H9 (cell line): ENCODE results near the gene STK11IP. TPM values are rescaled to one million over a fixed set of nuclear protein-coding genes. Genes with fewer than 3 reads are reported as not detected.

Experiments
- DNase-seq: peaks from one replicate; pipeline ENCODE4 v3.0.0-alpha.2; 2017
- H2AFZ ChIP-seq: one replicate; pipeline ENCODE4 v1.6.1; 2013; ENCODE audit warnings: mild to moderate bottlenecking, low read length, control low read depth, moderate library complexity
- H2AK5ac ChIP-seq: 2 replicates; pipeline ENCODE4 v1.6.1; 2013; ENCODE audit warnings: low read length, control low read depth, mixed read lengths; ENCODE audit not compliant: insufficient read length
- H2BK120ac ChIP-seq: one replicate; pipeline ENCODE4 v1.6.1; 2013; ENCODE audit warnings: low read depth, mild to moderate bottlenecking, low read length, control low read depth, inconsistent platforms; ENCODE audit not compliant: poor library complexity, severe bottlenecking
- H2BK12ac ChIP-seq: 2 replicates; pipeline ENCODE4 v1.6.1; 2013; ENCODE audit warnings: low read length, control low read depth, mixed read lengths, low read depth; ENCODE audit not compliant: insufficient read length
- H2BK15ac ChIP-seq: 2 replicates; pipeline ENCODE4 v1.6.1; 2013; ENCODE audit warnings: low read depth, low read length, control low read depth
- H2BK20ac ChIP-seq: one replicate; pipeline ENCODE4 v1.6.1; 2013; ENCODE audit warnings: low read depth, mild to moderate bottlenecking, low read length, control low read depth, inconsistent platforms; ENCODE audit not compliant: poor library complexity, severe bottlenecking
- H2BK5ac ChIP-seq: 2 replicates; pipeline ENCODE4 v1.6.1; 2013; ENCODE audit warnings: low read length, control low read depth, mixed read lengths; ENCODE audit not compliant: insufficient read length
- H3K14ac ChIP-seq: 2 replicates; pipeline ENCODE4 v1.6.1; 2013; ENCODE audit warnings: low read length, control low read depth; ENCODE audit not compliant: insufficient read depth
- H3K18ac ChIP-seq: 2 replicates; pipeline ENCODE4 v1.6.1; 2013; ENCODE audit warnings: low read depth, mild to moderate bottlenecking, mixed read lengths, low read length, control low read depth; ENCODE audit not compliant: insufficient read length
- H3K23ac ChIP-seq: 2 replicates; pipeline ENCODE4 v1.6.1; 2013; ENCODE audit warnings: low read length, control low read depth, mixed read lengths, low read depth; ENCODE audit not compliant: insufficient read length
- H3K23me2 ChIP-seq: 2 replicates; pipeline ENCODE4 v1.6.1; 2013; ENCODE audit warnings: low read depth, mild to moderate bottlenecking, mixed read lengths, low read length, control low read depth; ENCODE audit not compliant: insufficient read length, poor library complexity, severe bottlenecking
- H3K27ac ChIP-seq: 2 replicates; pipeline ENCODE4 v1.5.1; 2013; ENCODE audit warnings: low read length, control low read depth, mixed read lengths, low read depth; ENCODE audit not compliant: insufficient read length
- H3K27me3 ChIP-seq: 2 replicates; pipeline ENCODE4 v1.6.1; 2013; ENCODE audit warnings: low read length, control low read depth, inconsistent platforms; ENCODE audit not compliant: insufficient read depth
- H3K4ac ChIP-seq: 2 replicates; pipeline ENCODE4 v1.6.1; 2013; ENCODE audit warnings: low read depth, mild to moderate bottlenecking, control low read depth, inconsistent platforms, low read length, moderate library complexity
- H3K4me1 ChIP-seq: 2 replicates; pipeline ENCODE4 v1.6.1; 2013; ENCODE audit warnings: low read length, control low read depth, inconsistent platforms; ENCODE audit not compliant: insufficient read depth
- H3K4me2 ChIP-seq: 2 replicates; pipeline ENCODE4 v1.6.1; 2013; ENCODE audit warnings: low read length, control low read depth, mixed read lengths; ENCODE audit not compliant: insufficient read length, insufficient read depth
- H3K56ac ChIP-seq: 2 replicates; pipeline ENCODE4 v1.6.1; 2013; ENCODE audit warnings: low read depth, mild to moderate bottlenecking, mixed read lengths, low read length, control low read depth; ENCODE audit not compliant: insufficient read length
- H3K79me1 ChIP-seq: 2 replicates; pipeline ENCODE4 v1.6.1; 2013; ENCODE audit warnings: low read depth, mild to moderate bottlenecking, moderate library complexity, low read length, control low read depth, inconsistent platforms; ENCODE audit not compliant: insufficient read depth, poor library complexity, severe bottlenecking
- H3K79me2 ChIP-seq: 2 replicates; pipeline ENCODE4 v1.6.1; 2013; ENCODE audit warnings: low read length, control low read depth, inconsistent platforms; ENCODE audit not compliant: insufficient read depth
- H3K9ac ChIP-seq: 2 replicates; pipeline ENCODE4 v1.6.1; 2013; ENCODE audit warnings: low read length, control low read depth, mixed read lengths; ENCODE audit not compliant: insufficient read length; ENCODE audit errors: extremely low read depth
- H3K9me3 ChIP-seq: one replicate; pipeline ENCODE4 v1.6.1; 2013; ENCODE audit warnings: low read depth, low read length, inconsistent platforms; ENCODE audit not compliant: control insufficient read depth
- H3T11ph ChIP-seq: one replicate; pipeline ENCODE4 v1.6.1; 2013; ENCODE audit warnings: mild to moderate bottlenecking, low read length, control low read depth, inconsistent platforms
- H4K20me1 ChIP-seq: one replicate; pipeline ENCODE4 v1.6.1; 2013; ENCODE audit not compliant: control insufficient read depth, insufficient read length, insufficient read depth
- H4K5ac ChIP-seq: 2 replicates; pipeline ENCODE4 v1.6.1; 2013; ENCODE audit warnings: low read depth, mild to moderate bottlenecking, mixed read lengths, low read length, control low read depth; ENCODE audit not compliant: insufficient read length
- H4K8ac ChIP-seq: replicated peaks from 2 replicates; pipeline ENCODE4 v1.6.1; 2013; ENCODE audit warnings: low read length, control low read depth, mixed read lengths, low read depth; ENCODE audit not compliant: insufficient read length
- H4K91ac ChIP-seq: 2 replicates; pipeline ENCODE4 v1.6.1; 2013; ENCODE audit warnings: low read depth, mild to moderate bottlenecking, moderate library complexity, mixed read lengths, low read length, control low read depth; ENCODE audit not compliant: insufficient read length
- H3K27ac Mint-ChIP-seq, 3 experiments: 2 replicates in 2 of 3; 3 replicates in 1 of 3; pipeline ENCODE4 v1.8.0; 2020 to 2021; ENCODE audit warnings: mixed read lengths in 3 of 3, mild to moderate bottlenecking in 1 of 3, moderate library complexity in 1 of 3
- H3K27me3 Mint-ChIP-seq: 2 replicates; pipeline ENCODE4 v1.8.0; 2021; ENCODE audit warnings: low read depth, mild to moderate bottlenecking, moderate library complexity, mixed read lengths
- H3K36me3 Mint-ChIP-seq, 3 experiments: 2 replicates in 2 of 3; 3 replicates in 1 of 3; pipeline ENCODE4 v1.8.0; 2020 to 2021; ENCODE audit warnings: low read depth in 3 of 3, mixed read lengths in 3 of 3; ENCODE audit not compliant: insufficient read depth in 1 of 3
- H3K4me1 Mint-ChIP-seq, 2 experiments: 2 replicates each; pipeline ENCODE4 v1.8.0; 2020; ENCODE audit warnings: mixed read lengths in 2 of 2
- H3K4me3 Mint-ChIP-seq, 2 experiments: 2 replicates in 1 of 2; 3 replicates in 1 of 2; pipeline ENCODE4 v1.8.0; 2020 to 2021; ENCODE audit warnings: mild to moderate bottlenecking in 2 of 2, mixed read lengths in 2 of 2, moderate library complexity in 1 of 2
- H3K9me3 Mint-ChIP-seq, 2 experiments: 2 replicates in 1 of 2; 3 replicates in 1 of 2; pipeline ENCODE4 v1.8.0; 2020; ENCODE audit warnings: mild to moderate bottlenecking in 2 of 2, mixed read lengths in 2 of 2, moderate library complexity in 1 of 2
- WGBS: extraction: QIAGEN DNeasy Blood & Tissue Kit; methylation state at CpG from one replicate; pipeline ENCODE4 v1.1.7; 2013; ENCODE audit warnings: missing lambda C conversion rate, low lambda C conversion rate, mixed read lengths; ENCODE audit not compliant: insufficient read length; ENCODE audit errors: extremely low coverage; 5-methylcytosine and 5-hydroxymethylcytosine counted together
- total RNA-seq: library from RNA; stranded (reverse); gene quantifications from 2 replicates; pipeline ENCODE4 v1.2.1, GENCODE V29; 2021
- TF ChIP-seq, protein P1 (sequence below): fragments of 200-600 bp; sonication (generic); conservative IDR thresholded peaks from 3 replicates; pipeline ENCODE4 v1.8.0; 2021; ENCODE audit warnings: antibody characterized with exemption, mild to moderate bottlenecking

Gene STK11IP
- total RNA-seq, 1 experiment from 2014 or later: 31.1 TPM

DNA sequence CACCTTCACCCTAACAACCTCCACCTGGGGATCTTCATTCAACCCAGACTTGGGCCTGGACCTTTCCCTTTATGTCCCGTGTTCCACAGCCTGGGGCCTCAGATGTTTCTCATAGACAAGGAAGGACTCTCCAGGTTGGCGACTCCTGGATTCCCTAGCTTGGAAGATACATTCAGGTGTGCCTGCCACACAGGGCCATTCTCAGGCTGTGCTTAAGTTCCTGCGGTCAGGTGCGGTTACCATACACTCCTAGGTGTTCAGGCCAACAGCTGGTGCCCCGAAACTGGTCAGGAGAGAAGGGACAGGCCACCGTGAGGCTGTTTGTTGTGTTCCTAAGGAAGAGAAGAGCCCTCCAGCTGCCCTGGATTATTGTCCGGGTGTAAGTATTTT lies 45.4 kb downstream of the STK11IP start:
- Histone ChIP-seq H2AK5ac (no peak overlapping the region), H3K27ac (no peak overlapping the region), H4K20me1 (no peaks in the 10 kb centered on the region), H3K18ac (no peak overlapping the region), H3K79me2 (no peaks in the 10 kb centered on the region), H3K4me2 (no peak overlapping the region), H4K91ac (no peak overlapping the region), H2AFZ (no peak overlapping the region), H4K8ac (no peak overlapping the region), H3K23me2 (peaks cover 3% of the 10 kb centered on the region), H2BK15ac (no peak overlapping the region), H2BK12ac (no peak overlapping the region), H3K79me1 (no peaks in the 10 kb centered on the region), H2BK120ac (no peak overlapping the region), H3K56ac (no peak overlapping the region), H3K23ac (no peak overlapping the region), H3K14ac (no peak overlapping the region), H3K9me3 (no peaks in the 10 kb centered on the region), H3K27me3 (no peaks in the 10 kb centered on the region), H3K4ac (no peak overlapping the region), H3K9ac (no peak overlapping the region), H2BK20ac (no peak overlapping the region), H3T11ph (no peak overlapping the region), H4K5ac (no peak overlapping the region), H3K4me1 (peaks cover 2% of the 10 kb centered on the region; the same call in 1 of the 2 replicates), H2BK5ac (no peak overlapping the region)
- H3K27me3 Mint-ChIP-seq: peaks cover 14% of the 10 kb centered on the region
- peak; percentile 24 for DNase-seq
- TF ChIP-seq, protein P1, sequence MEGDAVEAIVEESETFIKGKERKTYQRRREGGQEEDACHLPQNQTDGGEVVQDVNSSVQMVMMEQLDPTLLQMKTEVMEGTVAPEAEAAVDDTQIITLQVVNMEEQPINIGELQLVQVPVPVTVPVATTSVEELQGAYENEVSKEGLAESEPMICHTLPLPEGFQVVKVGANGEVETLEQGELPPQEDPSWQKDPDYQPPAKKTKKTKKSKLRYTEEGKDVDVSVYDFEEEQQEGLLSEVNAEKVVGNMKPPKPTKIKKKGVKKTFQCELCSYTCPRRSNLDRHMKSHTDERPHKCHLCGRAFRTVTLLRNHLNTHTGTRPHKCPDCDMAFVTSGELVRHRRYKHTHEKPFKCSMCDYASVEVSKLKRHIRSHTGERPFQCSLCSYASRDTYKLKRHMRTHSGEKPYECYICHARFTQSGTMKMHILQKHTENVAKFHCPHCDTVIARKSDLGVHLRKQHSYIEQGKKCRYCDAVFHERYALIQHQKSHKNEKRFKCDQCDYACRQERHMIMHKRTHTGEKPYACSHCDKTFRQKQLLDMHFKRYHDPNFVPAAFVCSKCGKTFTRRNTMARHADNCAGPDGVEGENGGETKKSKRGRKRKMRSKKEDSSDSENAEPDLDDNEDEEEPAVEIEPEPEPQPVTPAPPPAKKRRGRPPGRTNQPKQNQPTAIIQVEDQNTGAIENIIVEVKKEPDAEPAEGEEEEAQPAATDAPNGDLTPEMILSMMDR: no peak
- no peak overlapping the region for H3K4me3 Mint-ChIP-seq
- H3K27ac Mint-ChIP-seq: no peak overlapping the region
- H3K9me3 Mint-ChIP-seq: no peaks in the 10 kb centered on the region
- peaks cover 25 to 35% of the 10 kb centered on the region in 2 experiments for H3K4me1 Mint-ChIP-seq
- WGBS: no CpG with 5 or more reads among the region's 7 CpGs
- H3K36me3 Mint-ChIP-seq: peaks cover 0 to 13% (median 0%) of the 10 kb centered on the region in 3 experiments; a peak in 2 of 7 replicates
